Mesendoderm (in vitro differentiated cells): ENCODE measurements around the gene C1QTNF9.
"Not testable (repeated sequence)": the region's sequence is repeated elsewhere in the genome, so short reads cannot be mapped to it uniquely, and the experiment has no call there.

Source experiments
- DNase-seq: peaks from one replicate; pipeline ENCODE4 v3.0.0; 2013
- H2AK5ac ChIP-seq: 2 replicates; pipeline ENCODE4 v1.6.1; 2013; ENCODE audit warnings: low read length, inconsistent platforms
- H2BK120ac ChIP-seq: 2 replicates; pipeline ENCODE4 v1.6.1; 2013; ENCODE audit warnings: low read depth, mild to moderate bottlenecking, low read length, moderate library complexity, mixed read lengths
- H2BK15ac ChIP-seq: replicated peaks from 2 replicates; pipeline ENCODE4 v1.6.1; 2013; ENCODE audit warnings: low read depth, mild to moderate bottlenecking, moderate library complexity
- H2BK5ac ChIP-seq: 2 replicates; pipeline ENCODE4 v1.6.1; 2013; ENCODE audit warnings: low read length, inconsistent platforms
- H3K18ac ChIP-seq: 2 replicates; pipeline ENCODE4 v1.6.1; 2013; ENCODE audit warnings: mild to moderate bottlenecking, low read length, mixed read lengths
- H3K23ac ChIP-seq: one replicate; pipeline ENCODE4 v1.6.1; 2013; ENCODE audit warnings: low read length
- H3K27ac ChIP-seq: 2 replicates; pipeline ENCODE4 v1.5.1; 2013; ENCODE audit warnings: low read depth, mild to moderate bottlenecking, inconsistent platforms, low read length, moderate library complexity
- H3K27me3 ChIP-seq: 2 replicates; pipeline ENCODE4 v1.6.1; 2013; ENCODE audit warnings: low read length, control low read depth, mild to moderate bottlenecking, inconsistent platforms; ENCODE audit not compliant: insufficient read depth, poor library complexity
- H3K36me3 ChIP-seq: 2 replicates; pipeline ENCODE4 v1.6.1; 2013; ENCODE audit warnings: low read length, inconsistent platforms; ENCODE audit not compliant: control insufficient read depth, insufficient read depth
- H3K4ac ChIP-seq: one replicate; pipeline ENCODE4 v1.6.1; 2013; ENCODE audit warnings: low read depth, mild to moderate bottlenecking, low read length, moderate library complexity
- H3K4me1 ChIP-seq: 2 replicates; pipeline ENCODE4 v1.6.1; 2013; ENCODE audit warnings: low read depth, low read length, inconsistent platforms; ENCODE audit not compliant: control insufficient read depth
- H3K4me2 ChIP-seq: 2 replicates; pipeline ENCODE4 v1.6.1; 2013; ENCODE audit warnings: low read length
- H3K4me3 ChIP-seq: 2 replicates; pipeline ENCODE4 v1.5.1; 2013; ENCODE audit warnings: mild to moderate bottlenecking, low read length
- H3K56ac ChIP-seq: one replicate; pipeline ENCODE4 v1.6.1; 2013; ENCODE audit warnings: low read length
- H3K79me1 ChIP-seq: 2 replicates; pipeline ENCODE4 v1.6.1; 2013; ENCODE audit warnings: low read length, inconsistent platforms
- H3K79me2 ChIP-seq: 2 replicates; pipeline ENCODE4 v1.6.1; 2013; ENCODE audit warnings: mild to moderate bottlenecking, low read length; ENCODE audit not compliant: control insufficient read depth, insufficient read depth
- H3K9ac ChIP-seq: 2 replicates; pipeline ENCODE4 v1.6.1; 2013; ENCODE audit warnings: low read length, inconsistent platforms
- H4K5ac ChIP-seq: one replicate; pipeline ENCODE4 v1.6.1; 2013; ENCODE audit warnings: low read length
- H4K8ac ChIP-seq: one replicate; pipeline ENCODE4 v1.6.1; 2013; ENCODE audit warnings: low read depth, mild to moderate bottlenecking, control low read depth, low read length, moderate library complexity
- WGBS: extraction: QIAGEN DNeasy Blood & Tissue Kit; methylation state at CpG from one replicate; pipeline ENCODE4 v1.1.7; 2013; ENCODE audit warnings: low lambda C conversion rate, missing lambda C conversion rate; ENCODE audit not compliant: insufficient coverage; ENCODE audit errors: extremely low coverage; 5-methylcytosine and 5-hydroxymethylcytosine counted together

C1QTNF9 gene

DNA sequence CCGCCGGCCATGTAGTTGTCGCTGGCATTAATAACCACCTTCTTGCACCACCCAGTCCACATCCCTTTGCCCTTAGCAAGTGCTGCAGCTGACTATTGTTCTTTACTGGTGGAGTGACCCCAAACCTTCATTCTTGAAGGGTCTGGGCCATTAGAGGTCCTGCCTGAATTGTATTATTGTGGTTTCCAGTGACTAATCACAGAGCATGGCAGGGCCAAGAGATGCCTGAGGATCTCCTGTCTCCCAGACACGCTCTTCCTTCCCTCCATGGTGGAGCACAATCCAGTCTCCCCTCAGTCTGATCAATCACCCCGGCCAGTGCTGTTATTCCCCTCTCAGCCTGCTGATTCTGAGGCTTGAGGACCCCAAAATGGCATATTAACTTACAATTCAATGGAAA lies 39.0 kb downstream of the C1QTNF9 start:
- no peak overlapping the region for H4K8ac ChIP-seq
- H3K18ac ChIP-seq = no peak overlapping the region
- no peak overlapping the region for H3K56ac ChIP-seq
- H3K4me3 ChIP-seq = no peak overlapping the region
- H3K4me2 ChIP-seq = no peak overlapping the region
- H3K23ac ChIP-seq = no peak overlapping the region
- no peaks in the 10 kb centered on the region for H3K36me3 ChIP-seq
- no peak overlapping the region for H2BK5ac ChIP-seq
- no peaks in the 10 kb centered on the region for H3K4me1 ChIP-seq
- no peak overlapping the region for H2BK15ac ChIP-seq
- H3K27me3 ChIP-seq = no peaks in the 10 kb centered on the region
- no peak overlapping the region for H4K5ac ChIP-seq
- no CpG with 5 or more reads among the region's 5 CpGs for WGBS
- H3K79me1 ChIP-seq = no peaks in the 10 kb centered on the region
- DNase-seq = no peak
- no peak overlapping the region for H3K9ac ChIP-seq
- no peak overlapping the region for H3K4ac ChIP-seq
- H3K27ac ChIP-seq = no peak overlapping the region
- no peak overlapping the region for H2AK5ac ChIP-seq
- no peaks in the 10 kb centered on the region for H3K79me2 ChIP-seq
- no peak overlapping the region for H2BK120ac ChIP-seq

GRCh38 chr13:24348797-24349515 lies 39.6 kb downstream of the C1QTNF9 start:
- Histone ChIP-seq H2AK5ac (no peak overlapping the region), H3K36me3 (no peaks in the 10 kb centered on the region), H3K4me3 (no peak overlapping the region), H3K4me2 (no peak overlapping the region), H4K5ac (no peak overlapping the region), H2BK15ac (no peak overlapping the region), H3K27ac (no peak overlapping the region), H2BK120ac (no peak overlapping the region), H3K18ac (no peak overlapping the region), H3K9ac (no peak overlapping the region), H3K23ac (no peak overlapping the region), H3K4ac (no peak overlapping the region), H3K79me1 (no peaks in the 10 kb centered on the region), H3K27me3 (no peaks in the 10 kb centered on the region), H3K56ac (no peak overlapping the region), H2BK5ac (no peak overlapping the region), H4K8ac (no peak overlapping the region), H3K4me1 (no peaks in the 10 kb centered on the region), H3K79me2 (no peaks in the 10 kb centered on the region)
- no CpG with 5 or more reads among the region's 6 CpGs for WGBS
- no peak for DNase-seq

- not testable (repeated sequence) for H3K56ac ChIP-seq
Observed at GRCh38 chr13:24349778-24350664, 40.6 kb downstream of the C1QTNF9 start.

DNA sequence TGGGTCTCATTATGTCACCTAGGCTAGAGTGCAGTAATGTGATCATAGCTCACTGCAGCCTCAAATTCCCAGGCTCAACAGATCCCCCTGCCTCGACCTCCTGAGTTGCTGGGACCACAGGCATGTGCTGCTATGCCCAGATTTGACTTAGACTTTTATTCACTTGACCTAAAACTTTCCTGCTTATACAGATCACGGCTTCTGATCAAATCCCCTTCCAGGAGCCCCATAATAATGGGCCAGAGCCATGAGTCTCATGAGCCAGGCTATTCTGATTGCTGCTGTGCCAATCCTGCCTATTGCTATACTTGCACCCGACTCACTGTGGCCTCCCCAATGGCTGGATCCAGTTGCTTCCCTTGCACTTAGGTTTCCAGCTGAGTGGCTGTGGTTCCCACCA lies 42.0 kb downstream of the C1QTNF9 start:
- no peak for DNase-seq
- no CpG with 5 or more reads among the region's 3 CpGs for WGBS
- no peaks in the 10 kb centered on the region for H3K79me1 ChIP-seq
- H3K56ac ChIP-seq = no peak overlapping the region
- no peaks in the 10 kb centered on the region for H3K27me3 ChIP-seq
- no peak overlapping the region for H3K23ac ChIP-seq
- no peaks in the 10 kb centered on the region for H3K36me3 ChIP-seq
- no peak overlapping the region for H4K8ac ChIP-seq
- no peak overlapping the region for H3K4me3 ChIP-seq
- no peak overlapping the region for H2BK15ac ChIP-seq
- no peak overlapping the region for H3K4ac ChIP-seq
- no peaks in the 10 kb centered on the region for H3K79me2 ChIP-seq
- no peak overlapping the region for H3K4me2 ChIP-seq
- no peak overlapping the region for H3K18ac ChIP-seq
- H3K27ac ChIP-seq = no peak overlapping the region
- no peak overlapping the region for H2AK5ac ChIP-seq
- no peak overlapping the region for H3K9ac ChIP-seq
- H2BK120ac ChIP-seq = no peak overlapping the region
- H2BK5ac ChIP-seq = no peak overlapping the region
- no peaks in the 10 kb centered on the region for H3K4me1 ChIP-seq
- no peak overlapping the region for H4K5ac ChIP-seq

More at GRCh38 chr13:24349778-24350664, 40.6 kb downstream of the C1QTNF9 start:
- DNase-seq, H2BK5ac ChIP-seq, H3K27me3 ChIP-seq, H3K4me3 ChIP-seq, H3K4me1 ChIP-seq, H3K23ac ChIP-seq, H4K5ac ChIP-seq, H3K79me1 ChIP-seq, H3K79me2 ChIP-seq, H3K9ac ChIP-seq, H3K18ac ChIP-seq, H3K4ac ChIP-seq, H3K36me3 ChIP-seq, H2BK15ac ChIP-seq, H2BK120ac ChIP-seq, H3K27ac ChIP-seq, H4K8ac ChIP-seq, H2AK5ac ChIP-seq, H3K4me2 ChIP-seq: not testable (repeated sequence)
- no CpG with 5 or more reads among the region's 3 CpGs for WGBS

- no peak overlapping the region for H3K4me2 ChIP-seq
- H3K4me3 ChIP-seq = no peak overlapping the region
Observed at GRCh38 chr13:24353736-24354135, 44.4 kb downstream of the C1QTNF9 start.

More at GRCh38 chr13:24353736-24354135, 44.4 kb downstream of the C1QTNF9 start:
- no peak overlapping the region for H2BK120ac ChIP-seq
- no peak overlapping the region for H3K4ac ChIP-seq
- H3K36me3 ChIP-seq = no peaks in the 10 kb centered on the region
- H3K27me3 ChIP-seq = no peaks in the 10 kb centered on the region
- no peak overlapping the region for H3K9ac ChIP-seq
- H2BK15ac ChIP-seq = no peak overlapping the region
- H2AK5ac ChIP-seq = no peak overlapping the region
- no peak overlapping the region for H3K56ac ChIP-seq
- no peaks in the 10 kb centered on the region for H3K79me2 ChIP-seq
- no peak overlapping the region for H4K5ac ChIP-seq
- no peak overlapping the region for H2BK5ac ChIP-seq
- H3K79me1 ChIP-seq = no peaks in the 10 kb centered on the region
- H3K18ac ChIP-seq = no peak overlapping the region
- WGBS = no CpG with 5 or more reads among the region's 1 CpG
- no peaks in the 10 kb centered on the region for H3K4me1 ChIP-seq
- no peak for DNase-seq
- no peak overlapping the region for H4K8ac ChIP-seq
- no peak overlapping the region for H3K23ac ChIP-seq
- no peak overlapping the region for H3K27ac ChIP-seq
